Inflammatory macrophage treated with lipopolysaccharide for 4 hours (primary cell): ENCODE data around the gene LDHD.

Source experiments
- DNase-seq: peaks from one replicate; pipeline ENCODE4 v3.0.0-alpha.2; 2020

The LDHD gene

GRCh38 chr16:75075688-75076268 lies 40.8 kb downstream of the LDHD start:
- no peak for DNase-seq

GRCh38 chr16:75074920-75075687 lies 41.5 kb downstream of the LDHD start:
- DNase-seq, result no peak

- no peak for DNase-seq
These were observed 42.2 kb downstream of the LDHD start for GRCh38 chr16:75074304-75074793.

- DNase-seq, result no peak
These were observed 42.9 kb downstream of the LDHD start for GRCh38 chr16:75073545-75074303.

GRCh38 chr16:75072239-75072947 lies 44.2 kb downstream of the LDHD start:
- DNase-seq, result no peak

- no peak for DNase-seq
These were observed 45.0 kb downstream of the LDHD start for GRCh38 chr16:75071621-75072020.

GRCh38 chr16:75070012-75070841 lies 46.4 kb downstream of the LDHD start:
- DNase-seq, result no peak

- DNase-seq, result no peak
These were observed 48.2 kb downstream of the LDHD start for GRCh38 chr16:75068085-75069031.

GRCh38 chr16:75066861-75067447 lies 49.6 kb downstream of the LDHD start:
- DNase-seq, result no peak

GRCh38 chr16:75065521-75066149 lies 50.9 kb downstream of the LDHD start:
- DNase-seq, result no peak

- DNase-seq, result no peak
These were observed 51.5 kb downstream of the LDHD start for GRCh38 chr16:75065149-75065505.

- DNase-seq, result no peak
These were observed 52.0 kb downstream of the LDHD start for GRCh38 chr16:75064403-75065148.

GRCh38 chr16:75063549-75064088 lies 53.0 kb downstream of the LDHD start:
- DNase-seq, result no peak

GRCh38 chr16:75062976-75063346 lies 53.6 kb downstream of the LDHD start:
- DNase-seq, result no peak

- no peak for DNase-seq
These were observed 54.2 kb downstream of the LDHD start for GRCh38 chr16:75062135-75062975.
